ENCODE measurements around the gene RPL39.

- TF ChIP-seq SNAI2 (CRISPR knock-in tag; IDR thresholded peaks at IDR 0.05) (no peak), RARB (CRISPR knock-in tag; IDR thresholded peaks at IDR 0.05) (no peak), BACH2 (CRISPR knock-in tag; IDR thresholded peaks at IDR 0.05; ENCODE audit: borderline replicate concordance) (no peak), PATZ1 (CRISPR knock-in tag; IDR thresholded peaks at IDR 0.05; ENCODE audit: borderline replicate concordance) (no peak), CREB5 (CRISPR knock-in tag; IDR thresholded peaks at IDR 0.05; ENCODE audit: low read depth) (no peak), ESRRG (CRISPR knock-in tag; IDR thresholded peaks at IDR 0.05) (no peak), ARNTL (CRISPR knock-in tag; IDR thresholded peaks at IDR 0.05; ENCODE audit: borderline replicate concordance, low read depth) (no peak), CSDC2 (CRISPR knock-in tag; IDR thresholded peaks at IDR 0.05) (no peak), ZFP30 (CRISPR knock-in tag; IDR thresholded peaks at IDR 0.05) (no peak), TOX (CRISPR knock-in tag; IDR thresholded peaks at IDR 0.05; ENCODE audit: borderline replicate concordance) (no peak), ZNF565 (CRISPR knock-in tag; conservative IDR thresholded peaks at IDR 0.05; ENCODE audit: low read depth) (no peak)
These were observed 33.3 kb downstream of the RPL39 start, which contains the start of gene SOWAHD for GRCh38 chrX:119757979-119758730.

All from SK-N-SH treated with all-trans-retinoic acid at 6 μM for 48 hours (cell line).